Heart left ventricle (tissue), 16 donors: ENCODE measurements around the gene CNPY3. TPM values are rescaled to one million over a fixed set of nuclear protein-coding genes. Genes with fewer than 3 reads are reported as not detected.

ENCODE experiments used
- ATAC-seq, 4 donors: fragments of 200-7000 bp; cut with Tn5 transposase; one replicate each; pipeline ENCODE4 v1.9.1; 2020 to 2022; ENCODE audit warnings: moderate library complexity in 4 of 4, mild to moderate bottlenecking in 3 of 4, moderate number of reproducible peaks in 1 of 4
- DNase-seq, 5 donors: peaks; one replicate each; pipeline ENCODE4 v3.0.0-alpha.2; 2020
- H3K27ac ChIP-seq, 12 donors: fragments of 200-600 bp; sonication (generic) in 4 of 12; one replicate each; pipeline versions ENCODE4 v1.5.0 to v1.8.0; 2016 to 2022; ENCODE audit warnings: mild to moderate bottlenecking in 2 of 12
- H3K27me3 ChIP-seq, 9 donors: fragments of 200-600 bp; sonication (generic) in 2 of 9; one replicate each; pipeline versions ENCODE4 v1.5.1 to v1.8.0; 2016 to 2022; ENCODE audit warnings: mild to moderate bottlenecking in 3 of 9
- H3K36me3 ChIP-seq, 9 donors: fragments of 200-600 bp; sonication (generic) in 2 of 9; one replicate each; pipeline versions ENCODE4 v1.5.0 to v1.8.0; 2018 to 2022; ENCODE audit warnings: mild to moderate bottlenecking in 2 of 9
- H3K4me1 ChIP-seq, 12 donors: fragments of 200-600 bp; sonication (generic) in 4 of 12; one replicate each; pipeline versions ENCODE4 v1.5.0 to v1.8.0; 2016 to 2022; ENCODE audit warnings: mild to moderate bottlenecking in 3 of 12
- H3K4me3 ChIP-seq, 12 donors: fragments of 200-600 bp; sonication (generic) in 4 of 12; one replicate each; pipeline versions ENCODE4 v1.5.0 to v1.8.0; 2017 to 2022; ENCODE audit warnings: mild to moderate bottlenecking in 9 of 12, moderate library complexity in 4 of 12
- H3K9me3 ChIP-seq, 12 donors: fragments of 200-600 bp; sonication (generic) in 4 of 12; one replicate each; pipeline versions ENCODE4 v1.5.0 to v1.8.0; 2016 to 2022; ENCODE audit warnings: mild to moderate bottlenecking in 1 of 12
- POLR2A ChIP-seq, 2 donors: fragments of 450-650 bp; IDR thresholded peaks; one replicate each; pipeline ENCODE4 v1.6.1; 2017; ENCODE audit warnings: antibody characterized with exemption in 2 of 2, mild to moderate bottlenecking in 2 of 2, moderate library complexity in 2 of 2
- WGBS, 4 donors: extraction: QIAGEN DNeasy Blood & Tissue Kit in 2 of 4; methylation state at CpG; one replicate each; pipeline versions ENCODE4 v1.1.5 to v1.1.7; 2013 to 2018; 5-methylcytosine and 5-hydroxymethylcytosine counted together
- intact Hi-C, 10 donors: fragments of 100-400 bp; cut with DNase I; formaldehyde crosslinking; loops; one replicate each; pipeline versions ENCODE4 v1.11.1 to v1.14.2; 2022
- polyA plus RNA-seq, 2 donors: library from polyadenylated mRNA; stranded (reverse); fragments of 200-250 nt; gene quantifications; one replicate each; pipeline ENCODE4 v1.2.3, GENCODE V29; 2013
- total RNA-seq, 9 donors: library from RNA; depleted of rRNA in 2 of 9; stranded (reverse); fragments of >200 nt in 2 of 9; fragmentation: NEBNext Ultra II Directional in 3 of 9; extraction: Animal tissue kit (Norgen Biotek cat#: 25700) in 3 of 9; gene quantifications; one replicate each; pipeline versions ENCODE4 v1.1.0 to v1.2.4, GENCODE V29; 2016 to 2023
- TF ChIP-seq, protein P1 (sequence below), 12 donors: fragments of 200-600 bp; sonication (generic) in 4 of 12; IDR thresholded peaks; one replicate each; pipeline versions ENCODE4 v1.5.0 to v1.8.0; 2018 to 2022; ENCODE audit warnings: antibody characterized with exemption in 12 of 12, mild to moderate bottlenecking in 5 of 12
- donor health status: ischemic (EF 13 %, LVEDD 7.1; RV severe dilation, severe dysfunction).
- donor health status: healthy with polysubstance abuse.
- donor health status: DM: no; HTN: yes; CAD: no.
- donor health status: DM: no; HTN: no; CAD: no.
- donor health status: ischemic (EF 25% LVEDD 6.9; RV normal size, moderate dysfunction).
- donor health status: ischemic (EF 25% LVEDD 5.7; RV mildly dilated, moderate dysfunction).
- donor health status: healthy.
- donor health status: DM: yes; HTN: yes; CAD: no.
- donor health status: ischemic (EF 35%, LVEDD 5.7; RV mildly dilated, moderate dysfunction).
- donor health status: nonischemic (EF 11% LVEDD 7.7; RV severe dilation, severe dysfunction).
- donor health status: DM: yes; HTN: yes; CAD: no.
- donor health status: PGD.
- donor health status: ischemic (EF 29% LVEDD 5.4; RV normal size, mild dysfunction).
- donor health status: nonischemic (EF 23%, LVEDD 6.1; RV moderate dilation, normal function).

The CNPY3 gene
- total and polyA plus RNA-seq, 11 donors, result 13.8 to 44.0 (median 20.6) TPM

DNA sequence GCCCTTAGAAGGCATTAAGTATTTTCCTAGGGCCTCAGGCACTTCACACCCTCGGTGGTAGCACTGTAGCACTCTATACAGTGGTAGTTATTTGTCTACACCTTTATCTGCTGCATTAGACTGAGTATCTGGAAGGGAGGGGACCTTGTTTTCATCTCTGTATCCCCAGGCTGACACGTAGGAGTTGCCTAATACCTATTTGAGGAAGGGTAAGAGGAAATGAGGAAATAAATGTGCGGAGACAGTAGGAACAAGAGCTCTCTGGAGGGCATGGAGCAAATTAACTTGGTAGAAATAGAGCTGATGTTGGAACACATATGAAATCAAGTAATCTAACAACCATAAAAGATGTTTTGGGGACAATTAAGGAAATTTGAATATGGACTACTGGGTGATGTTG, 3.9 kb downstream of the CNPY3 start:
- Histone ChIP-seq H3K36me3 (peaks cover 0 to 66% (median 48%) of the 10 kb centered on the region in 9 donors), H3K9me3 (no peaks in the 10 kb centered on the region), H3K27me3 (no peaks in the 10 kb centered on the region), H3K4me1 (peaks cover 4 to 62% (median 21%) of the 10 kb centered on the region in 12 donors), H3K27ac (peak overlapping the region in 1 of 12 donors; percentile 47), H3K4me3 (peak overlapping the region in 1 of 12 donors; percentile 18)
- WGBS, 4 donors, result 48 to 57% (median 54%) methylated on average over 3 of the region's 3 CpGs
- no peak for TF ChIP-seq POLR2A (IDR thresholded peaks at IDR 0.05)
- TF ChIP-seq, protein P1, sequence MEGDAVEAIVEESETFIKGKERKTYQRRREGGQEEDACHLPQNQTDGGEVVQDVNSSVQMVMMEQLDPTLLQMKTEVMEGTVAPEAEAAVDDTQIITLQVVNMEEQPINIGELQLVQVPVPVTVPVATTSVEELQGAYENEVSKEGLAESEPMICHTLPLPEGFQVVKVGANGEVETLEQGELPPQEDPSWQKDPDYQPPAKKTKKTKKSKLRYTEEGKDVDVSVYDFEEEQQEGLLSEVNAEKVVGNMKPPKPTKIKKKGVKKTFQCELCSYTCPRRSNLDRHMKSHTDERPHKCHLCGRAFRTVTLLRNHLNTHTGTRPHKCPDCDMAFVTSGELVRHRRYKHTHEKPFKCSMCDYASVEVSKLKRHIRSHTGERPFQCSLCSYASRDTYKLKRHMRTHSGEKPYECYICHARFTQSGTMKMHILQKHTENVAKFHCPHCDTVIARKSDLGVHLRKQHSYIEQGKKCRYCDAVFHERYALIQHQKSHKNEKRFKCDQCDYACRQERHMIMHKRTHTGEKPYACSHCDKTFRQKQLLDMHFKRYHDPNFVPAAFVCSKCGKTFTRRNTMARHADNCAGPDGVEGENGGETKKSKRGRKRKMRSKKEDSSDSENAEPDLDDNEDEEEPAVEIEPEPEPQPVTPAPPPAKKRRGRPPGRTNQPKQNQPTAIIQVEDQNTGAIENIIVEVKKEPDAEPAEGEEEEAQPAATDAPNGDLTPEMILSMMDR (IDR thresholded peaks at IDR 0.05), result no peak
- intact Hi-C loops, result loop anchor here in 1 of 10 donors (5.0 kb wide), 1 partner anchor 119 kb away; the partner anchor contains the start of gene CUL7
- ATAC-seq (no peak), DNase-seq (no peak)

DNA sequence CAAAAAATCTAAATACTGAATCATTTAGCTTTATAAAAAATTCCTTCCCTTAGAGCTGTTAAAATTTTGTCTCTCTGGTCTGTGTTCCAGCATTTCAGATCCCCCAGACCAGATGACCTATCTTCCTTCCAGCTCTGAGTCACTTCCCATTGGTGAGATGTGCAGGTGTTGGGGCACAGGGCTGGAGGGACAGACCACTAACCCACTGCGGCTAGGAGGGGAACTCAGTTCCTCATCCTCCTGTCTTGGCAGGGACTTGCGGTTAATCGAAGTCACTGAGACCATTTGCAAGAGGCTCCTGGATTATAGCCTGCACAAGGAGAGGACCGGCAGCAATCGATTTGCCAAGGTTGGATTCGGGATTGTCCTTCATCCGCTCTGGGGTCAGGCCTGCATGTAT, 6.0 kb downstream of the CNPY3 start:
- TF ChIP-seq, protein P1 (IDR thresholded peaks at IDR 0.05), result no peak
- TF ChIP-seq POLR2A (IDR thresholded peaks at IDR 0.05), result no peak
- Histone ChIP-seq H3K27me3 (no peaks in the 10 kb centered on the region), H3K4me3 (no peak overlapping the region), H3K36me3 (peaks cover 0 to 87% (median 60%) of the 10 kb centered on the region in 9 donors), H3K4me1 (peaks cover under 1 to 51% (median 13%) of the 10 kb centered on the region in 12 donors), H3K9me3 (no peaks in the 10 kb centered on the region), H3K27ac (no peak overlapping the region)
- 76 to 91% (median 83%) methylated on average over 7 of the region's 7 CpGs for WGBS, 4 donors
- ATAC-seq (no peak), DNase-seq (no peak)
- intact Hi-C loops, result no loop called here

DNA sequence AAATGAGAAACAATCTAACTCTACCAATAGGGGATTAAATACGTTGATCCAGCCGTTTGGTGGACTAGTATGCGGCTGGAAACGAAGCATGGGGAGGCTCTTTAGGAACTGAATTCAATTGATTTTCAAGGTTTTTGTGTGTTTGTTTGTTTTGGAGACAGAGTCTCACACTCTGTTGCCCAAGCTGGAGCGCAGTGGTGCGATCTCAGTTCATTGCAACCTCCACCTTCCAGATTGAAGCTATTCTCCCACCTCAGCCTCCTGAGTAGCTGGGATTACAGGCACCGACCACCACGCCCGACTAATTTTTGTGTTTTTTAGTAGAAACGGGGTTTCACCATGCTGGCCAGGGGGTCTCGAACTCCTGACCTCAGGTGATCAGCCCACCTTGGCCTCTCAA, 7.1 kb downstream of the CNPY3 start:
- TF ChIP-seq, protein P1 (IDR thresholded peaks at IDR 0.05), result no peak
- no peak for TF ChIP-seq POLR2A (IDR thresholded peaks at IDR 0.05)
- peaks cover 0 to 40% (median 5%) of the 10 kb centered on the region in 12 donors for H3K4me1 ChIP-seq
- ATAC-seq, result no peak
- H3K9me3 ChIP-seq, result no peaks in the 10 kb centered on the region
- no peak for DNase-seq
- H3K36me3 ChIP-seq, result peaks cover 0 to 97% (median 62%) of the 10 kb centered on the region in 9 donors
- no peaks in the 10 kb centered on the region for H3K27me3 ChIP-seq
- 91 to 96% (median 95%) methylated on average over 11 of the region's 11 CpGs for whole genome bisulfite sequencing, 4 donors
- no peak overlapping the region for H3K4me3 ChIP-seq
- intact Hi-C loops, result no loop called here
- H3K27ac ChIP-seq, result no peak overlapping the region

DNA sequence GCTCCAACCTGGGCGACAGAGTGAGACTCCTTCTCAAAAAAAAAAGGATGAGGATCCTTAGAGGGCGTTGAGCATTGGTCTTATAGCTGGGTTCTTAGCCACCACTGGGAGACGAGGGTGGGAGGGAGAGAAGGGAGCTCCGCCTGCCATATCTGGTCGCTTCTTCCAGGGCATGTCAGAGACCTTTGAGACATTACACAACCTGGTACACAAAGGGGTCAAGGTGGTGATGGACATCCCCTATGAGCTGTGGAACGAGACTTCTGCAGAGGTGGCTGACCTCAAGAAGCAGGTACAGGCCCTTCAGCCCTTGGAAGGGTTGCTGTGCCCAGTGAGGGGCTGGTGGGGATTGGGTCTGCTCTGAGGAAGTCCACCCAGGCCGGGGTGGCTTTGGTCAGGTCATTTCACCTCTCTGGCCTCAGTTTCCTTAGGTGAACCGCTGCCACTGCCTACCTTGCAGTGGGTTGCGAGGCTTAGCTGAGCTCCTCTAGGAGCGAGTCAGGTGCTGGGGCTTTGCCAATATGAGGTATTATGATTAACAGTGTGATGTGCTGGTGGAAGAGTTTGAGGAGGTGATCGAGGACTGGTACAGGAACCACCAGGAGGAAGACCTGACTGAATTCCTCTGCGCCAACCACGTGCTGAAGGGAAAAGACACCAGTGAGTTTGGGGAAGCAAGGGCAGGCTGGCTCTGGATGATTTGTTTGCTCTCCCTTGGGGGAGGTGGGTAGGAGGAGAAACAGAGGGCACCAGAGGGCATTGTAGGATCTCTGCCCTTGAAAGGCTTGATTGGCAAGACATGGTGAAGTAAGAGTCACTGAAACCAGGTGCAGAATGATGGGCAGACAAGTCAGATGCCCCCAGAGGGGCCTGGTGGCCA, 8.5 kb downstream of the CNPY3 start:
- intact Hi-C loops, result no loop called here
- H3K36me3 ChIP-seq, result peaks cover 0 to 90% (median 60%) of the 10 kb centered on the region in 9 donors

More for the DNA sequence above, 8.5 kb downstream of the CNPY3 start:
- peaks cover 0 to 26% (median under 1%) of the 10 kb centered on the region in 12 donors for H3K4me1 ChIP-seq
- H3K27ac ChIP-seq, result no peak overlapping the region
- H3K27me3 ChIP-seq, result no peaks in the 10 kb centered on the region
- no peak for ATAC-seq
- no peak for DNase-seq
- no peaks in the 10 kb centered on the region for H3K9me3 ChIP-seq
- WGBS, 4 donors, result 93 to 95% (median 94%) methylated on average over 12 to 13 of the region's 13 CpGs
- no peak overlapping the region for H3K4me3 ChIP-seq
- no peak for TF ChIP-seq POLR2A (IDR thresholded peaks at IDR 0.05)
- TF ChIP-seq, protein P1 (IDR thresholded peaks at IDR 0.05), result no peak
